Hypothalamus (tissue), 51 donors: ENCODE results near the gene TVP23C.
A peak's percentile ranks its signal among the peaks of the same experiment; 100 is the strongest.
"Not testable (repeated sequence)": the region's sequence is repeated elsewhere in the genome, so short reads cannot be mapped to it uniquely, and the experiment has no call there.

Experiments used
- DNase-seq, 51 donors: peaks; one replicate each; lab custom pipeline; 2025; lab: John Stamatoyannopoulos, UW

Gene TVP23C

GRCh38 chr17:15563375-15563857 lies at the start of gene TVP23C:
TSS of gene TVP23C (minus strand) at chr17:15563483. CDS start at chr17:15563448, 35 bp downstream.
- peak in 45 of 51 donors; percentile 12 to 85 (median 60) for DNase-seq

GRCh38 chr17:15592960-15593359 lies 29.7 kb upstream of the TVP23C start:
- not testable (repeated sequence) for DNase-seq

- not testable (repeated sequence) for DNase-seq
Observed at GRCh38 chr17:15591986-15592385, 28.7 kb upstream of the TVP23C start.

GRCh38 chr17:15590844-15591243 lies 27.6 kb upstream of the TVP23C start:
- not testable (repeated sequence) for DNase-seq

- not testable (repeated sequence) for DNase-seq
Observed at GRCh38 chr17:15589544-15590536, 26.6 kb upstream of the TVP23C start.

GRCh38 chr17:15588017-15588416 lies 24.7 kb upstream of the TVP23C start:
- not testable (repeated sequence) for DNase-seq

GRCh38 chr17:15583313-15583712 lies 20.0 kb upstream of the TVP23C start:
- not testable (repeated sequence) for DNase-seq

GRCh38 chr17:15581462-15581861 lies 18.2 kb upstream of the TVP23C start:
- not testable (repeated sequence) for DNase-seq

GRCh38 chr17:15576848-15577247 lies 13.6 kb upstream of the TVP23C start:
- not testable (repeated sequence) for DNase-seq

GRCh38 chr17:15574660-15575059 lies 11.4 kb upstream of the TVP23C start:
- DNase-seq, result not testable (repeated sequence)

GRCh38 chr17:15573870-15574269 lies 10.6 kb upstream of the TVP23C start:
- peak in 7 of 51 donors; percentile 2 to 14 (median 7) for DNase-seq

GRCh38 chr17:15562613-15563374 lies 489 bp downstream of the TVP23C start:
- not testable (repeated sequence) for DNase-seq

- DNase-seq, result not testable (repeated sequence)
Observed at GRCh38 chr17:15561439-15561838, 1.8 kb downstream of the TVP23C start.

GRCh38 chr17:15558403-15559105 lies 4.7 kb downstream of the TVP23C start:
- DNase-seq, result not testable (repeated sequence)

GRCh38 chr17:15557334-15557832 lies 5.9 kb downstream of the TVP23C start:
- not testable (repeated sequence) for DNase-seq

- not testable (repeated sequence) for DNase-seq
Observed at GRCh38 chr17:15552932-15553331, 10.4 kb downstream of the TVP23C start.

- DNase-seq, result not testable (repeated sequence)
Observed at GRCh38 chr17:15549552-15549951, 13.7 kb downstream of the TVP23C start.

- not testable (repeated sequence) for DNase-seq
Observed at GRCh38 chr17:15546604-15547003, 16.7 kb downstream of the TVP23C start.

GRCh38 chr17:15540371-15541219 lies 22.7 kb downstream of the TVP23C start:
- peak in 1 of 51 donors; percentile 17 for DNase-seq
